ENCODE data around the gene FGFR3.

FGFR3 gene

DNA sequence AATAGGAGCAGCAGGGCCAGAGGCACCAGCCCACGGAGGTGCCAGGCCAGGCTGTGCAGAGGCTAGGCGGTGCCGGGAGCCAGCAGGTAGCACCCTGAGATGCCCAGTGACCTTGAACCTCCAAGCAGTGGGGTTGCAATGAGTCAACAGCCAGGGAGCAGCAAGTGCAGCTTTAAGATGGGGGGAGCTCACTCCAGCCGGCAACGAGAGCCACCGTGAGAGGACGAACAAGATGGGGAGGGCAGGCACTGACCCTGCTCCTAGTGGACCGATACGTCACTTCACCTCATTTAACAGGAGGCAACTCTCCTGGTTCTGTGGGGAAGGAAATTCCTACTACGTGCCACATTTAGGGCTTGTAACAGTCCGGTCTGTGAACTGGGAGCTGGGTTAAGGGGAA, 58.1 kb downstream of the FGFR3 start:
- H3K36me3 Mint-ChIP-seq (ENCODE audit: low read depth): peaks cover 56% of the 10 kb centered on the region
- DNase-seq: no peak
- H3K4me3 Mint-ChIP-seq: no peak overlapping the region
- no peak overlapping the region for H3K27ac Mint-ChIP-seq
- no peaks in the 10 kb centered on the region for H3K27me3 Mint-ChIP-seq
- no peaks in the 10 kb centered on the region for H3K9me3 Mint-ChIP-seq
- peaks cover 40% of the 10 kb centered on the region for H3K4me1 Mint-ChIP-seq (ENCODE audit: low read depth)

DNA sequence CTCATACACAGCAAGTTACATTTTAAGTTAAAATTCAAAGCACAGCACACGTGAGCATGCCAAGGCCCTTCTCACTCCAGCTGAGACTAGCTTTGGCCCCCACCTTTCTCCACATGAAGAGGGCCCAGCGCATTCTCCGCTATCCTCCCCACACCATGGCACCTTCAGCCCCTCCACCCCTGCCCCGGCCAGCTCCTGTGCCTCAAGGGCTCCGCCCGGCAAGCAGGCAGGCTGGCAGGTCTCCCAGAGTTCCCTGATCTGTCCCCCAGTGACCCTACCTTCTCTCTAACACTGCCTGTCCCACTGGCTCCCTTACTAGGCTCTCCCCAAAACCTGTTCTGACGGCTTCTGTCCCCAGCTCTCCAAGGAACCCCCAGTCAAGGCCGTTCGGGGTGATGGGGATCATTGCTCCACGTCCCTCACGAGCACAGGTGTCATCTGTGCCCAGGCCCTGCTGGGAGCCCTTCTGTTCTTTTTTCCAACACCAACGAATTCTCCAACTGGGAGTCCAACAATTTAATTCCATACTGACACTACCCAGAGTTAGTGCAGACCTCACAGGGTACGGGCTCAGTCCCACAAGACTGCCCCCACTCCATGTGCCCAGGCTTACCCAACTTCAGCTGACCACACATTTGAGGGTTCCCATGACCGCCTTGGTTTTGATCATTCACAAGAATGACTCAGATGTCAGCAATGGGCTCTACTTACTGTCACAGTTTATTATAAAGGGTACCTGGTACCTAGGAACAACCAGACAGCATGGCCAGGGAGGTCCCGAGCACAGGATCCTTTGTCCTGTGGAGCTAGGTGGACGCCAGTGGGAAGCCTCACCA, 58.7 kb downstream of the FGFR3 start:
- DNase-seq: no peak
- Mint-ChIP-seq H3K36me3 (ENCODE audit: low read depth) (peaks cover 50% of the 10 kb centered on the region), H3K9me3 (no peaks in the 10 kb centered on the region), H3K27me3 (no peaks in the 10 kb centered on the region), H3K4me3 (no peak overlapping the region), H3K27ac (peak overlapping the region; percentile 59), H3K4me1 (ENCODE audit: low read depth) (peaks cover 40% of the 10 kb centered on the region)

DNA sequence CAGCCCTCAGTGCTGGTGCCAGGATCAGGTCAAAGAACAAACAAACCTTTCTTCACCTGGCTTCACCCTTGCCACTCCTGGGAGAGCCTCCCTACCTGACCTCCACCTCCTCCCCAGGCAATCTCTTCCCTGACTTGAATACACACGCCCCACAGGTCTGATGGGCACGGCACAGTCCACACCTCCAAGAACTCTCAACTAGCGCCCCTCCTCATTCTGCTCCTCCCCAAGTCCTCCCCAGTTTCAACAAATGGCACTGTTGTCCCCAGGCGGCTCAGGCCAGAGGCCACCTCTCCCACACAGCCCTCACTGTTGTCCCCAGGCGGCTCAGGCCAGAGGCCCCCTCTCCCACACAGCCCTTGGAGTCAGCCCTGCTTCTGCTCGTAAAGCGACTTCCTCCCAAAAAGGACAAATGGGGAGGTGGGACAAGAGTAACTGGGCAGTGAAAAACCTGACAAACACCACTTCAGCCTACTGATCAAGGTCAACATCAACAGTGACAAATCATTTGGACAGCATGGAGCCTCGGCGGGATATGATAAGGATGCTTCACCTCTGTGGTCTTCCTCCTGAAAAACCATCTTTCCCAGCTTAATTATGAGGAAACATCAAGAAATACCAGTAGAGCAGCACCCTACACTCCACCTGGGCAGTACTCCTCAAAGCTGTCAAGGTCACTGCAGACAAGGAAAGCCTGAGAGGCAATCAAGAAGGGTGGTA, 60.0 kb downstream of the FGFR3 start:
- peaks cover 48% of the 10 kb centered on the region for H3K36me3 Mint-ChIP-seq (ENCODE audit: low read depth)
- no peaks in the 10 kb centered on the region for H3K27me3 Mint-ChIP-seq
- peak overlapping the region; percentile 84 for H3K4me3 Mint-ChIP-seq
- H3K4me1 Mint-ChIP-seq (ENCODE audit: low read depth): peaks cover 50% of the 10 kb centered on the region
- H3K9me3 Mint-ChIP-seq: no peaks in the 10 kb centered on the region
- H3K27ac Mint-ChIP-seq: peak overlapping the region; percentile 14
- DNase-seq: no peak

DNA sequence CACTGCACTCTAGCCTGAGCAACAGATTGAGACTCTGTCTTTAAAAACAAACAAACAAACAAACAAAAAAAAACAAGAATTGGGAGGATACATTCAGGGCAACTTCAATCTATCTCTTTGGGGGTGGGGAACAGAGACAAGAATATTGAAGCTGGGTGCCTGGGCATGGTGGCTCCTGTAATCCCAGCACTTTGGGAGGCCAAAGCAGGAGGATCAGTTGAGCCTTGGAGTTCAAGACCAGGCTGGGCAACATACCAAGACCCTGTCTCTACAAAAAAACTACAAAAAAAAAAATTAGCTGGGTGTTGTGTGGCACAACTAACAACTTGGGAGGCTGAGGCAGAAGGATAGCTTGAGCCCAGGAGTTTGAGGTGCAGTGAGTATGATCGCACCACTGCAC, 61.7 kb downstream of the FGFR3 start:
- Mint-ChIP-seq H3K36me3 (ENCODE audit: low read depth) (peaks cover 43% of the 10 kb centered on the region), H3K4me3 (peak overlapping the region; percentile 84), H3K27me3 (no peaks in the 10 kb centered on the region), H3K9me3 (no peaks in the 10 kb centered on the region), H3K27ac (peak overlapping the region; percentile 73), H3K4me1 (ENCODE audit: low read depth) (peaks cover 51% of the 10 kb centered on the region)
- no peak for DNase-seq

DNA sequence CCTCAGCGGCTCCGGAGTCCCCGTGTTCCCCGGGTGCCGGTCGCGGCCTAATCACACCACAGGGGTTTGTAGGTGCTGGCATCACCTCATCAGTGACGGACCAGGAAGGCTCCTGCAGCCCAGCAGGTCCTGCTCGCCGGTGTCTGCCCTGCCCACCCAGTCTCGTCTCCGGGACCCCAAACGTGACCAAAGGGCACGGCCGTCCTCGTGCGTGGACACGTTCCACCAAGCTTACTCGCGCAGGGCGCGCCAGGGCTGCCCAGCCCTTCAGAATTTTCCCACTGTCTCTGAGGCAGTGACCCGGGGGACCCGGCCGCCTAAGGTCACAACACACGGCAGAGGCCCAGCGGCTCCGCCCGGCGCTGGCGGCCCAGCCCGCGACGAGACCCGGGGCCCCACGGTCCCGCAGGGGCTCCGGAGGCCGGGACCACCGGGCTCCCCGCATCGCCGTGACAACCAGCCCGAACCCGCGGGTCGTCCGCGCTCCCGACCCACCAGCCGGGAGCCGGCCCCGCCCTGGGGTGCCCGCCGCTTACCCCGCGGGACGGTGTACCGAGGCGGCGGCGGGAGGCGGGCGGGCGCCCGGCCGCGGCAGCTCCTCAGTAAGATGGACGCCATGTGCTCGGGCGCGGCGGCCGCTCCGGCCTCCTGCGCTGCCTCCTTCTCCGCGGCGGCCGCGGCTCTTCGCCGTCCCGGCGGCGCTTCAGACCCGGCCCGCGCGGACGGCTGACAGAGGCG, 62.4 kb downstream of the FGFR3 start:
- Mint-ChIP-seq H3K36me3 (ENCODE audit: low read depth) (peaks cover 40% of the 10 kb centered on the region), H3K4me3 (peak overlapping the region; percentile 84), H3K9me3 (no peaks in the 10 kb centered on the region), H3K27ac (peak overlapping the region; percentile 73), H3K27me3 (no peaks in the 10 kb centered on the region), H3K4me1 (ENCODE audit: low read depth) (peaks cover 48% of the 10 kb centered on the region)
- DNase-seq: peak; percentile 64

DNA sequence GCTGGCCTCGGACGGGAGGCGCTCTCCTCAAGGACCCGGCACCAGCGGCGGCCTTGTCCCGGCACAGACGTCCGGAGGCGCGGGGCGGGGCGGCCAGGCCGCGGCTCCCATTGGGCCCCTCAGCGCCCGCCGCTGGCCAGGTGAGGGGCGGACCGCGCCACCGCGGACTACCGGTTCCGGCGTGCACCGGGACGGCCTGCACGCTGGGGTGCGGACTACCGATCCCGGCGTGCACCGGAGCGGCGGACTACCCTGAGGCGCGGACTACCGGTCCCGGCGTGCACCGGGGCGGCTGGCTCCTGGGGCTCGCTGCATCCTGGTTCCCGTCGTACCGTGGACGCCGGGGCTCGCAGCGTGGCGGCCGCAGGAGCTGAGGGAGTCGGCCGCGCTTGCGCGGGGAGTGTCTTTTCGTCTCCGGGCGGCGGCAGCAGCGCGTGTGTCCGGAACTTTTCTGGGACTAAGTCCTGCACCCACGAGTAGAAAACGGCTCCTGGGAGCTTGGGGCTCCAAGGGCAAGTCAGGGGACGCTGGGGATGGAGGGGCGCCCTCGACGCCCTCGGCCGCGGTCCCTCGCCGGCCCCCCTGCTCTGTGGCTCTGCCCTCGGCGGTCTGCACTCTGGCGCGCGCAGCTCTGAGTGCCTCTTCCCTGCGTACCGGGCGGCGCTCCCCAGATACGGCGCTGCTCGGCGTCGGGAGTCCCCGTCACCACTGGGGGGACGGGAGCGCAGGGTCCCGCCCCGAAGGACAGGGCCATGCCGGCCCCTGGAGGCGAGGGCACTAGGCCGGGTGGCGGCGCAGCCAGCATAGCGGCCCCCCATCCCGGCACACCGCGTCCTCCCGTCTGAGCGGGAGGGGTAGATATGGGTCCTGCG, 63.2 kb downstream of the FGFR3 start, which contains the start of gene LETM1:
Gene LETM1 (minus strand): TSS at position 86 of the 872 bp plus-strand sequence. CDS start 206 bp downstream, outside the sequence.
- Mint-ChIP-seq H3K27ac (peak within 1 kb of the TSS; percentile 86), H3K9me3 (no peaks in the 10 kb centered on the region), H3K4me1 (ENCODE audit: low read depth) (peaks cover 42% of the 10 kb centered on the region), H3K36me3 (ENCODE audit: low read depth) (peaks cover 34% of the 10 kb centered on the region), H3K27me3 (no peaks in the 10 kb centered on the region), H3K4me3 (peak within 1 kb of the TSS; percentile 87)
- DNase-seq: peak; percentile 95

DNA sequence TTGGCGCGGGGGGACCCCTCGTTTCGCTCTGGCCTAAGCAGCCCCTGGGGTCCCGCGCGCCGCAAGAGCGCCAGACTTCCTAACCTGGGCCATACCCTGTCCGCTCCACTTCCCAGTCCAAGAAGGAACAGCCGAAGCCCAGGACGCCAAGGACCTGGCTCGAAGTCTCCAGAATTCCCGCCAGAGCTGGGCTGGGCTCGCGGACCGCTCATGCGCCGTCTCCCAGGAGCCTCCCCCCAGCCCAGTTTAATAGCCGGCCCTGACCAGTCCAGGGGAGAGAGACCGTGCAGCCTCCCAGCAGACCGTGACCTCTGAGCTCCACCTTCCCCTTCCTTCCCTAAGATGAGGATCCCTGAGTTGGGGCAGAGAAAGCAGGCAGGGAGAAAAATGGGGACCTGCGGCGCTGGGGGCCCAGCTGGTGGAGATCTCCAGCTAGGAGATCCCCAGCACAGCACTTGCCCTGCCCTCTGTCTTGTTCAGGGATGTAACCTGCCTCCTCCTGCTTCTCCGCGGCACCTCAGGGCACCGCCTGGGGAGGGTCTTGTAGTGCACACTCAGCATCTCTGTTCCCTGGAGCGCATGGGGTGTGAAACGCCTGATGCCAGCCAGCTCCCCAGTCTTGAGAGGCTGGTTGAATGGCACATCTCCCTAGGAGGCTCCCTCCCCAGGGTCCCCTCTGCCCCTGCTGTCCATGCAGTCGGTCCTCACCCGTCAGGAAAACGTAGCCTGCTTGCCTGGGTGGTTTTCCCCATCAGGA, 64.0 kb downstream of the FGFR3 start:
- peaks cover 41% of the 10 kb centered on the region for H3K4me1 Mint-ChIP-seq (ENCODE audit: low read depth)
- H3K27me3 Mint-ChIP-seq: no peaks in the 10 kb centered on the region
- peaks cover 29% of the 10 kb centered on the region for H3K36me3 Mint-ChIP-seq (ENCODE audit: low read depth)
- H3K27ac Mint-ChIP-seq: peak overlapping the region; percentile 86
- DNase-seq: peak; percentile 44
- peak overlapping the region; percentile 87 for H3K4me3 Mint-ChIP-seq
- no peaks in the 10 kb centered on the region for H3K9me3 Mint-ChIP-seq

DNA sequence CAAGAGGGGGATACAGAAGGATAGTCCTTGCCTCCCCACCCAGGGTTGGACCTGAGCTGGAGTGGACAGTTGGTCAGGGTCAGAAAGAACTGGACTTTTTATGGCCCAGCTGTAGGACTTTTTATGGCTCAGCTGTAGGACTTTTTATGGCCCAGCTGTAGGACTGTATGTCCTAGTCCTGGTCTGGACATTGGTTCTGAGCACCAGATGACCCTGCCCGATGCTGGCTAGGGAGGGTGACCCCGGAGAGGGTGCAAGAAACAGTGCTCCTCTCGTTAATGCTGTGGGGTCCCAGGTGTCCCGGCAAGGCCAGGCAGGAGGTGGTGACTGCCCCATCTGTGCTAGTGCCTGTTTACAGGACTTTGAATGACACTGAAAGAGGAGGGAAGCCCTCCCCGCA, 64.8 kb downstream of the FGFR3 start:
- peaks cover 21% of the 10 kb centered on the region for H3K36me3 Mint-ChIP-seq (ENCODE audit: low read depth)
- no peaks in the 10 kb centered on the region for H3K27me3 Mint-ChIP-seq
- no peak overlapping the region for H3K27ac Mint-ChIP-seq
- H3K4me1 Mint-ChIP-seq (ENCODE audit: low read depth): peaks cover 38% of the 10 kb centered on the region
- no peaks in the 10 kb centered on the region for H3K9me3 Mint-ChIP-seq
- no peak for DNase-seq
- peak overlapping the region; percentile 87 for H3K4me3 Mint-ChIP-seq
